ENCODE results near the gene C1orf116. TPM values are rescaled to one million over a fixed set of nuclear protein-coding genes. Genes with fewer than 3 reads are reported as not detected.

The C1orf116 gene
- total RNA-seq, 1 experiment from 2014 or later, result 2.4 TPM

- H3K4me1 Mint-ChIP-seq, result no peaks in the 10 kb centered on the region
- no peaks in the 10 kb centered on the region for H3K36me3 Mint-ChIP-seq
- ChIA-PET POLR2A (no interaction called here), CTCF (interaction anchor here (0.9 to 1.2 kb wide), 3 partner anchors 8 to 165 kb away, joined by 3 to 4 read pairs (median 3); no protein-coding TSS in a partner anchor)
- TF ChIP-seq ZNF317 (CRISPR knock-in tag; IDR thresholded peaks at IDR 0.05; ENCODE audit: borderline replicate concordance, low read depth), result no peak
- no peak for TF ChIP-seq SOX15 (CRISPR knock-in tag; IDR thresholded peaks at IDR 0.05)
- no peak for TF ChIP-seq ESRRA (CRISPR knock-in tag; IDR thresholded peaks at IDR 0.05; ENCODE audit: borderline replicate concordance)
- no peak for TF ChIP-seq ZBTB43 (CRISPR knock-in tag; IDR thresholded peaks at IDR 0.05)
- TF ChIP-seq ZNF232 (CRISPR knock-in tag; IDR thresholded peaks at IDR 0.05), result no peak
- TF ChIP-seq ZSCAN18 (CRISPR knock-in tag; IDR thresholded peaks at IDR 0.05), result no peak
- TF ChIP-seq, protein P1, sequence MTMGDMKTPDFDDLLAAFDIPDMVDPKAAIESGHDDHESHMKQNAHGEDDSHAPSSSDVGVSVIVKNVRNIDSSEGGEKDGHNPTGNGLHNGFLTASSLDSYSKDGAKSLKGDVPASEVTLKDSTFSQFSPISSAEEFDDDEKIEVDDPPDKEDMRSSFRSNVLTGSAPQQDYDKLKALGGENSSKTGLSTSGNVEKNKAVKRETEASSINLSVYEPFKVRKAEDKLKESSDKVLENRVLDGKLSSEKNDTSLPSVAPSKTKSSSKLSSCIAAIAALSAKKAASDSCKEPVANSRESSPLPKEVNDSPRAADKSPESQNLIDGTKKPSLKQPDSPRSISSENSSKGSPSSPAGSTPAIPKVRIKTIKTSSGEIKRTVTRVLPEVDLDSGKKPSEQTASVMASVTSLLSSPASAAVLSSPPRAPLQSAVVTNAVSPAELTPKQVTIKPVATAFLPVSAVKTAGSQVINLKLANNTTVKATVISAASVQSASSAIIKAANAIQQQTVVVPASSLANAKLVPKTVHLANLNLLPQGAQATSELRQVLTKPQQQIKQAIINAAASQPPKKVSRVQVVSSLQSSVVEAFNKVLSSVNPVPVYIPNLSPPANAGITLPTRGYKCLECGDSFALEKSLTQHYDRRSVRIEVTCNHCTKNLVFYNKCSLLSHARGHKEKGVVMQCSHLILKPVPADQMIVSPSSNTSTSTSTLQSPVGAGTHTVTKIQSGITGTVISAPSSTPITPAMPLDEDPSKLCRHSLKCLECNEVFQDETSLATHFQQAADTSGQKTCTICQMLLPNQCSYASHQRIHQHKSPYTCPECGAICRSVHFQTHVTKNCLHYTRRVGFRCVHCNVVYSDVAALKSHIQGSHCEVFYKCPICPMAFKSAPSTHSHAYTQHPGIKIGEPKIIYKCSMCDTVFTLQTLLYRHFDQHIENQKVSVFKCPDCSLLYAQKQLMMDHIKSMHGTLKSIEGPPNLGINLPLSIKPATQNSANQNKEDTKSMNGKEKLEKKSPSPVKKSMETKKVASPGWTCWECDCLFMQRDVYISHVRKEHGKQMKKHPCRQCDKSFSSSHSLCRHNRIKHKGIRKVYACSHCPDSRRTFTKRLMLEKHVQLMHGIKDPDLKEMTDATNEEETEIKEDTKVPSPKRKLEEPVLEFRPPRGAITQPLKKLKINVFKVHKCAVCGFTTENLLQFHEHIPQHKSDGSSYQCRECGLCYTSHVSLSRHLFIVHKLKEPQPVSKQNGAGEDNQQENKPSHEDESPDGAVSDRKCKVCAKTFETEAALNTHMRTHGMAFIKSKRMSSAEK (CRISPR knock-in tag; IDR thresholded peaks at IDR 0.05; ENCODE audit: borderline replicate concordance), result no peak
- TF ChIP-seq TEAD1 (CRISPR knock-in tag; IDR thresholded peaks at IDR 0.05), result no peak
- TF ChIP-seq NR3C1 (CRISPR knock-in tag; conservative IDR thresholded peaks at IDR 0.05; ENCODE audit: low read depth), result no peak
- no peak overlapping the region for H3K4me3 Mint-ChIP-seq
- ATAC-seq, result no peak
- H3K27ac Mint-ChIP-seq, result no peak overlapping the region
- H3K9me3 Mint-ChIP-seq, result no peaks in the 10 kb centered on the region
- H3K27me3 Mint-ChIP-seq (ENCODE audit: low read depth), result peaks cover 5% of the 10 kb centered on the region; the same call in 1 of the 2 replicates
- DNase-seq (ENCODE audit: low spot score), result no peak
Observed at GRCh38 chr1:206974140-206974539, 58.4 kb downstream of the C1orf116 start.

DNA sequence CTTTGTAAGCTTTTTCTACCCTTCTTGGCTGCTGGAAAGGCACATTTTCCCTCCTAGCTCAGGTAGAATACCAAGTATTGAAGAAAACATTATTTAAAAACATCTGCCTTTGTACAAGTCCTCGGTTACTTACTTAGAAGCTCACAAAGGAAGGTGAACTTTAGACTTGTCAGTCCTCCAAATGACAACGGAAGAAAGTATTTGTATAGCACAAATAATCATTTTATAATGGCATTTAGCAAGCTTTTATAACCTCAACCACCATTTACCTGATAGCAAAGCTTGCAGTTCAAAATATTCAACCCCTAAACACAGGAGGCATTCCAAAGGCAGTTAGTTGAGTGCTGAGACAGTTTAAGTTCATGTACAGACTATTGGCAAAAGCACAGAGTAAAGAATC, 59.8 kb downstream of the C1orf116 start:
- Mint-ChIP-seq H3K36me3 (no peaks in the 10 kb centered on the region), H3K9me3 (no peaks in the 10 kb centered on the region), H3K27ac (no peak overlapping the region), H3K27me3 (ENCODE audit: low read depth) (peaks cover 3% of the 10 kb centered on the region; the same call in 1 of the 2 replicates), H3K4me1 (no peaks in the 10 kb centered on the region), H3K4me3 (no peak overlapping the region)
- TF ChIP-seq CBFB (CRISPR knock-in tag; IDR thresholded peaks at IDR 0.05; ENCODE audit: low read depth) (no peak), USF1 (CRISPR knock-in tag; IDR thresholded peaks at IDR 0.05) (no peak)
- TF ChIP-seq, protein P2, sequence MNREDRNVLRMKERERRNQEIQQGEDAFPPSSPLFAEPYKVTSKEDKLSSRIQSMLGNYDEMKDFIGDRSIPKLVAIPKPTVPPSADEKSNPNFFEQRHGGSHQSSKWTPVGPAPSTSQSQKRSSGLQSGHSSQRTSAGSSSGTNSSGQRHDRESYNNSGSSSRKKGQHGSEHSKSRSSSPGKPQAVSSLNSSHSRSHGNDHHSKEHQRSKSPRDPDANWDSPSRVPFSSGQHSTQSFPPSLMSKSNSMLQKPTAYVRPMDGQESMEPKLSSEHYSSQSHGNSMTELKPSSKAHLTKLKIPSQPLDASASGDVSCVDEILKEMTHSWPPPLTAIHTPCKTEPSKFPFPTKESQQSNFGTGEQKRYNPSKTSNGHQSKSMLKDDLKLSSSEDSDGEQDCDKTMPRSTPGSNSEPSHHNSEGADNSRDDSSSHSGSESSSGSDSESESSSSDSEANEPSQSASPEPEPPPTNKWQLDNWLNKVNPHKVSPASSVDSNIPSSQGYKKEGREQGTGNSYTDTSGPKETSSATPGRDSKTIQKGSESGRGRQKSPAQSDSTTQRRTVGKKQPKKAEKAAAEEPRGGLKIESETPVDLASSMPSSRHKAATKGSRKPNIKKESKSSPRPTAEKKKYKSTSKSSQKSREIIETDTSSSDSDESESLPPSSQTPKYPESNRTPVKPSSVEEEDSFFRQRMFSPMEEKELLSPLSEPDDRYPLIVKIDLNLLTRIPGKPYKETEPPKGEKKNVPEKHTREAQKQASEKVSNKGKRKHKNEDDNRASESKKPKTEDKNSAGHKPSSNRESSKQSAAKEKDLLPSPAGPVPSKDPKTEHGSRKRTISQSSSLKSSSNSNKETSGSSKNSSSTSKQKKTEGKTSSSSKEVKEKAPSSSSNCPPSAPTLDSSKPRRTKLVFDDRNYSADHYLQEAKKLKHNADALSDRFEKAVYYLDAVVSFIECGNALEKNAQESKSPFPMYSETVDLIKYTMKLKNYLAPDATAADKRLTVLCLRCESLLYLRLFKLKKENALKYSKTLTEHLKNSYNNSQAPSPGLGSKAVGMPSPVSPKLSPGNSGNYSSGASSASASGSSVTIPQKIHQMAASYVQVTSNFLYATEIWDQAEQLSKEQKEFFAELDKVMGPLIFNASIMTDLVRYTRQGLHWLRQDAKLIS (CRISPR knock-in tag; IDR thresholded peaks at IDR 0.05; ENCODE audit: borderline replicate concordance), result no peak
- POLR2A ChIA-PET, result no interaction called here
- DNase-seq (ENCODE audit: low spot score), result no peak
- CTCF ChIA-PET, result interaction anchor here (1.3 to 2.0 kb wide), 3 partner anchors 11 to 41 kb away, joined by 3 to 6 read pairs (median 4); no protein-coding TSS in a partner anchor
- no peak for ATAC-seq
